Liver (tissue), 9 donors: ENCODE results near the gene DCC. TPM values are rescaled to one million over a fixed set of nuclear protein-coding genes. Genes with fewer than 3 reads are reported as not detected.

ENCODE experiments used
- DNase-seq: peaks from one replicate; pipeline ENCODE4 v3.0.0-alpha.2; 2017; ENCODE audit warnings: low spot score
- H3K27ac ChIP-seq, 2 donors: one replicate each; pipeline ENCODE4 v1.7.0; 2013; ENCODE audit warnings: inconsistent platforms in 2 of 2, low read length in 2 of 2, control low read depth in 1 of 2, low read depth in 1 of 2, mild to moderate bottlenecking in 1 of 2
- H3K27me3 ChIP-seq, 4 donors: one replicate each; pipeline versions ENCODE4 v1.6.1 to v1.7.0; 2013; ENCODE audit warnings: low read length in 3 of 4, inconsistent platforms in 1 of 4, mild to moderate bottlenecking in 1 of 4, moderate library complexity in 1 of 4; ENCODE audit not compliant: control insufficient read depth in 4 of 4, insufficient read depth in 4 of 4
- H3K36me3 ChIP-seq, 4 donors: one replicate each; pipeline versions ENCODE4 v1.6.1 to v1.7.0; 2013; ENCODE audit warnings: low read length in 3 of 4, mild to moderate bottlenecking in 3 of 4, low read depth in 1 of 4, moderate library complexity in 1 of 4; ENCODE audit not compliant: control insufficient read depth in 4 of 4, insufficient read depth in 3 of 4
- H3K4me1 ChIP-seq, 4 donors: one replicate each; pipeline versions ENCODE4 v1.6.1 to v1.7.0; 2013; ENCODE audit warnings: low read length in 3 of 4, mild to moderate bottlenecking in 3 of 4, moderate library complexity in 1 of 4; ENCODE audit not compliant: control insufficient read depth in 4 of 4, insufficient read depth in 4 of 4
- H3K4me3 ChIP-seq, 3 donors: one replicate each; pipeline versions ENCODE4 v1.6.1 to v1.7.0; 2013; ENCODE audit warnings: low read length in 3 of 3, control low read depth in 1 of 3, low read depth in 1 of 3, mild to moderate bottlenecking in 1 of 3
- H3K9ac ChIP-seq, 2 donors: one replicate each; pipeline ENCODE4 v1.7.0; 2013; ENCODE audit warnings: low read length in 2 of 2, mild to moderate bottlenecking in 2 of 2, moderate library complexity in 2 of 2, control low read depth in 1 of 2, low read depth in 1 of 2
- H3K9me3 ChIP-seq, 4 donors: one replicate each; pipeline versions ENCODE4 v1.6.1 to v1.7.0; 2013; ENCODE audit warnings: low read length in 3 of 4; ENCODE audit not compliant: control insufficient read depth in 4 of 4
- CTCF ChIP-seq: fragments of 150-350 bp; IDR thresholded peaks from 2 replicates; pipeline ENCODE4 v1.5.1; 2017; ENCODE audit warnings: improper control_type of control experiment, low read depth, low read length; ENCODE audit not compliant: missing input control
- FOXA1 ChIP-seq: IDR thresholded peaks from 2 replicates; pipeline ENCODE4 v1.6.1; 2016; ENCODE audit warnings: antibody characterized with exemption
- FOXA2 ChIP-seq: IDR thresholded peaks from 2 replicates; pipeline ENCODE4 v1.6.1; 2016; ENCODE audit warnings: antibody characterized with exemption
- GABPA ChIP-seq, 2 donors: IDR thresholded peaks in 1 of 2; conservative IDR thresholded peaks in 1 of 2; 2 replicates each; pipeline ENCODE4 v1.6.1; 2016; ENCODE audit warnings: antibody characterized with exemption in 2 of 2, mild to moderate bottlenecking in 1 of 2, moderate library complexity in 1 of 2
- HNF4A ChIP-seq, 2 donors: conservative IDR thresholded peaks; 2 replicates each; pipeline ENCODE4 v1.6.1; 2016; ENCODE audit warnings: antibody characterized with exemption in 2 of 2, mild to moderate bottlenecking in 2 of 2
- JUND ChIP-seq, 2 donors: IDR thresholded peaks; 2 replicates each; pipeline ENCODE4 v1.6.1; 2016; ENCODE audit warnings: antibody characterized with exemption in 2 of 2
- NR2F2 ChIP-seq: IDR thresholded peaks from 2 replicates; pipeline ENCODE4 v1.6.1; 2016; ENCODE audit warnings: antibody characterized with exemption
- RAD21 ChIP-seq, 2 donors: IDR thresholded peaks; 2 replicates each; pipeline ENCODE4 v1.6.1; 2016; ENCODE audit warnings: antibody characterized with exemption in 2 of 2, mild to moderate bottlenecking in 2 of 2
- RXRA ChIP-seq, 2 donors: IDR thresholded peaks; 2 replicates each; pipeline ENCODE4 v1.6.1; 2017 to 2018; ENCODE audit warnings: antibody characterized with exemption in 2 of 2, mild to moderate bottlenecking in 1 of 2
- SP1 ChIP-seq: IDR thresholded peaks from 2 replicates; pipeline ENCODE4 v1.6.1; 2018; ENCODE audit warnings: antibody characterized with exemption, mild to moderate bottlenecking
- TAF1 ChIP-seq: conservative IDR thresholded peaks from 2 replicates; pipeline ENCODE4 v1.6.1; 2016; ENCODE audit warnings: antibody characterized with exemption, mild to moderate bottlenecking
- YY1 ChIP-seq: IDR thresholded peaks from 2 replicates; pipeline ENCODE4 v1.6.1; 2016; ENCODE audit warnings: antibody characterized with exemption, mild to moderate bottlenecking
- ZBTB33 ChIP-seq: IDR thresholded peaks from 2 replicates; pipeline ENCODE4 v1.6.1; 2016; ENCODE audit warnings: antibody characterized with exemption
- whole genome bisulfite sequencing: extraction: QIAGEN DNeasy Blood & Tissue Kit; methylation state at CpG from one replicate; pipeline ENCODE4 v1.1.7; 2013; 5-methylcytosine and 5-hydroxymethylcytosine counted together
- polyA plus RNA-seq, 2 donors: library from polyadenylated mRNA; stranded (reverse) in 1 of 2; unstranded in 1 of 2; fragments of 200-250 nt in 1 of 2; fragments of >200 nt in 1 of 2; fragmentation: Nextera tagmentation in 1 of 2; extraction: Ambion mirVana in 1 of 2; gene quantifications; one replicate each; pipeline versions ENCODE4 v1.2.1 to v1.2.3, GENCODE V29; 2013 to 2015
- total RNA-seq, 2 donors: library from RNA; depleted of rRNA; stranded (reverse); fragments of >200 nt; gene quantifications; one replicate each; pipeline ENCODE4 v1.2.3, GENCODE V29; 2014
- TF ChIP-seq, protein P1 (sequence below): IDR thresholded peaks from 2 replicates; pipeline ENCODE4 v1.6.1; 2016; ENCODE audit warnings: antibody characterized with exemption, mild to moderate bottlenecking
- TF ChIP-seq, protein P2 (sequence below): IDR thresholded peaks from 2 replicates; pipeline ENCODE4 v1.6.1; 2016; ENCODE audit warnings: antibody characterized with exemption
- TF ChIP-seq, protein P3 (sequence below): IDR thresholded peaks from 2 replicates; pipeline ENCODE4 v1.6.1; 2016; ENCODE audit warnings: antibody characterized with exemption
- donor health status: healthy.
- donor health status: healthy.
- donor health status: healthy.
- donor health status: healthy.
- donor health status: healthy.

DCC gene
- total and polyA plus RNA-seq, 4 donors, result under 0.01 to 0.03 TPM; not detected in 2

DNA sequence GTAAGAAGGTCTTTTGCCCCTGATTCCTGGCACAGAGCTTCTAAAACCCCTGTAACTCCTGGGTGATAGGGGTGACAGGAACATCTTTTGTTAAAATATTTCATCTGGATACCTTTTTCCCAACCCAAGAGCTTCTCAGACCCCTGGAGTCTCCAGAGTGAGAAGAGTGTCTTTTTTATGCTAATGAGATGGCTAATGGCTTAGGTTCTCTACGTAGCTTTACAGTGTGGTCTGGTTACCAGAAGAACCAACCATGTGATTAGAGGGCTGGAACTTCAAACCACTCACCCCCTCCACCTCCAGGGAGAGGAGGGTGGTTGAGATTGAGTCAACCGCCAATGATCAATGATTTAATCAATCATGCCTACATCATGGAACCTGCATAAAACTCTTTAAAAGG, 16.2 kb upstream of the DCC start:
- 30% methylated on average over 2 of the region's 2 CpGs for WGBS
- DNase-seq, result no peak
- Histone ChIP-seq H3K27ac (no peak overlapping the region), H3K27me3 (peaks cover 0 to 3% (median 0%) of the 10 kb centered on the region in 4 donors), H3K9me3 (no peaks in the 10 kb centered on the region), H3K9ac (no peak overlapping the region), H3K36me3 (no peaks in the 10 kb centered on the region), H3K4me1 (no peaks in the 10 kb centered on the region), H3K4me3 (no peak overlapping the region)
- TF ChIP-seq RAD21 (IDR thresholded peaks at IDR 0.05), result no peak
- TF ChIP-seq, protein P1, sequence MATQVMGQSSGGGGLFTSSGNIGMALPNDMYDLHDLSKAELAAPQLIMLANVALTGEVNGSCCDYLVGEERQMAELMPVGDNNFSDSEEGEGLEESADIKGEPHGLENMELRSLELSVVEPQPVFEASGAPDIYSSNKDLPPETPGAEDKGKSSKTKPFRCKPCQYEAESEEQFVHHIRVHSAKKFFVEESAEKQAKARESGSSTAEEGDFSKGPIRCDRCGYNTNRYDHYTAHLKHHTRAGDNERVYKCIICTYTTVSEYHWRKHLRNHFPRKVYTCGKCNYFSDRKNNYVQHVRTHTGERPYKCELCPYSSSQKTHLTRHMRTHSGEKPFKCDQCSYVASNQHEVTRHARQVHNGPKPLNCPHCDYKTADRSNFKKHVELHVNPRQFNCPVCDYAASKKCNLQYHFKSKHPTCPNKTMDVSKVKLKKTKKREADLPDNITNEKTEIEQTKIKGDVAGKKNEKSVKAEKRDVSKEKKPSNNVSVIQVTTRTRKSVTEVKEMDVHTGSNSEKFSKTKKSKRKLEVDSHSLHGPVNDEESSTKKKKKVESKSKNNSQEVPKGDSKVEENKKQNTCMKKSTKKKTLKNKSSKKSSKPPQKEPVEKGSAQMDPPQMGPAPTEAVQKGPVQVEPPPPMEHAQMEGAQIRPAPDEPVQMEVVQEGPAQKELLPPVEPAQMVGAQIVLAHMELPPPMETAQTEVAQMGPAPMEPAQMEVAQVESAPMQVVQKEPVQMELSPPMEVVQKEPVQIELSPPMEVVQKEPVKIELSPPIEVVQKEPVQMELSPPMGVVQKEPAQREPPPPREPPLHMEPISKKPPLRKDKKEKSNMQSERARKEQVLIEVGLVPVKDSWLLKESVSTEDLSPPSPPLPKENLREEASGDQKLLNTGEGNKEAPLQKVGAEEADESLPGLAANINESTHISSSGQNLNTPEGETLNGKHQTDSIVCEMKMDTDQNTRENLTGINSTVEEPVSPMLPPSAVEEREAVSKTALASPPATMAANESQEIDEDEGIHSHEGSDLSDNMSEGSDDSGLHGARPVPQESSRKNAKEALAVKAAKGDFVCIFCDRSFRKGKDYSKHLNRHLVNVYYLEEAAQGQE, result no peak
- TF ChIP-seq JUND (IDR thresholded peaks at IDR 0.05), result no peak
- TF ChIP-seq SP1, result no peak
- TF ChIP-seq CTCF, result no peak
- no peak for TF ChIP-seq FOXA1
- TF ChIP-seq NR2F2, result no peak
- TF ChIP-seq GABPA (IDR thresholded peaks at IDR 0.05 in 1 of 2, conservative IDR thresholded peaks at IDR 0.05 in 1 of 2), result no peak
- TF ChIP-seq, protein P2, sequence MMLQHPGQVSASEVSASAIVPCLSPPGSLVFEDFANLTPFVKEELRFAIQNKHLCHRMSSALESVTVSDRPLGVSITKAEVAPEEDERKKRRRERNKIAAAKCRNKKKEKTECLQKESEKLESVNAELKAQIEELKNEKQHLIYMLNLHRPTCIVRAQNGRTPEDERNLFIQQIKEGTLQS, result no peak
- no peak for TF ChIP-seq FOXA2
- TF ChIP-seq RXRA (IDR thresholded peaks at IDR 0.05), result no peak
- no peak for TF ChIP-seq HNF4A (conservative IDR thresholded peaks at IDR 0.05)

DNA sequence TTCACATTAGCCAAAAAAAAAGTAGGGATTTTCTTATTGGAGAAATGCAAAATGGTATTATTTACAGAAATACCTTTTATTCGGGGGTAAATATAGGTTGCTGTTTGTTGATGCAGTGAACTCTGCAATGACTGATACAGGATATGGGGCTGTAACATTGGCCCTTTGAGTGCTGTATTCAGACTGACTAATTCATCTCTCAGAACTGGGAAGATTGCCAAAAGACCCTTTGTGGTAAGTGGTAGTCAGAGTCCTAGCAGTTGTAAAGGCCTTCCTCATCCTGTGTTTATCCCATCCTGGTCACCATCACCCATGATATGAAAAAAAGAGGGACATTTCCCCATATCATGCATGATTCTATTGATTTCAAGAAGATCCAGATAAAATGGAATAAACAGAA, 14.0 kb upstream of the DCC start:
- no peak overlapping the region for H3K27ac ChIP-seq
- 74% methylated on average over 1 of the region's 1 CpG for WGBS
- no peak for DNase-seq

More for the DNA sequence above, 14.0 kb upstream of the DCC start:
- H3K9me3 ChIP-seq, result no peaks in the 10 kb centered on the region
- no peak overlapping the region for H3K4me3 ChIP-seq
- no peak for TF ChIP-seq HNF4A (conservative IDR thresholded peaks at IDR 0.05)
- no peak for TF ChIP-seq YY1
- TF ChIP-seq, protein P1, result no peak
- TF ChIP-seq JUND (IDR thresholded peaks at IDR 0.05), result no peak
- TF ChIP-seq ZBTB33, result no peak
- TF ChIP-seq, protein P3, sequence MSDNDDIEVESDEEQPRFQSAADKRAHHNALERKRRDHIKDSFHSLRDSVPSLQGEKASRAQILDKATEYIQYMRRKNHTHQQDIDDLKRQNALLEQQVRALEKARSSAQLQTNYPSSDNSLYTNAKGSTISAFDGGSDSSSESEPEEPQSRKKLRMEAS, result no peak
- TF ChIP-seq FOXA1, result no peak
- no peak for TF ChIP-seq TAF1
- TF ChIP-seq, protein P2, result no peak
- H3K9ac ChIP-seq, result no peak overlapping the region
- peaks cover 0 to 3% (median 0%) of the 10 kb centered on the region in 4 donors for H3K27me3 ChIP-seq
- H3K4me1 ChIP-seq, result no peaks in the 10 kb centered on the region
- no peaks in the 10 kb centered on the region for H3K36me3 ChIP-seq
